RWPE1 (cell line): Measurements from ENCODE around the gene HAUS3.
A peak's percentile ranks its signal among the peaks of the same experiment; 100 is the strongest.

Source experiments
- CTCF ChIA-PET: fragments of 350-600 bp; sonication (Branson Sonifier 250); formaldehyde crosslinking; extraction: SDS; loops from one replicate; lab custom pipeline; 2021; lab: Yijun Ruan, JAX
- POLR2A ChIA-PET: fragments of 400-600 bp; formaldehyde crosslinking; extraction: SDS; loops from one replicate; lab custom pipeline; 2020; ENCODE audit warnings: antibody characterized with exemption; ENCODE audit not compliant: low non-redundant PET; lab: Yijun Ruan, JAX
- DNase-seq: peaks from one replicate; pipeline ENCODE4 v3.0.0; 2012; ENCODE audit warnings: low spot score
- H3K27ac ChIP-seq: fragments of 450-650 bp; 2 replicates; pipeline ENCODE4 v1.5.1; 2017
- TF ChIP-seq, protein P1 (sequence below): fragments of 450-650 bp; conservative IDR thresholded peaks from 2 replicates; pipeline ENCODE4 v1.5.1; 2017; ENCODE audit warnings: low read depth, mild to moderate bottlenecking

The HAUS3 gene

DNA sequence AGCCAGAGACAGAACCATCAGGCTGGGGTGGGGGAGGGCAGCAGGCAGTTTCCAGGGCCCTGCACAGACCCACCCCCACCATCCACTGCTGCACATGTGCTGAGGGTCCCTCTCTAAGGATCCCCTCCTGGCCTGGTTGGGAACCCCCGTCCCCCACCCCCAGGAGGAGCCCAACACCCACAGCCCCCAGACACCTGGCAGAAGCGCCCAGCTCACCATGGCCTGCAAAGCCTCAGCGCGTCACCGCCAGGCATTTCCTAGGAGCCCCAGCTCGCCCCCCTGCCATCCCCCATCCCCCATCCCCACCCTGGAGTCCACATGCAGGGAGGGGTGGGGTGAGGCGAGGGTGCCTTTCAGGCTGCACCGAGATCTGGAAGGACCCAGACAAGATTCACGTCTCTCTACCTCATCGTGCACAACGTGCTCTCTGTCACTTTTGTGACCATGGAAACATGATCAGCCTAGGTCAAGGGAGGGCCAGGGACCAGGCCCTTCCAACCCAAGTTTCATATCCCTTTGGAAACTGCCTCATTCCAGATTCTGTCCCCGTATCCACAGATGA is 10.7 kb upstream of the HAUS3 start:
- ChIA-PET CTCF (interaction anchor here (0.6 kb wide), 1 partner anchor 28 kb away, joined by 4 read pairs; no protein-coding TSS in a partner anchor), POLR2A (no interaction called here)
- H3K27ac ChIP-seq, result peak overlapping the region; percentile 66
- TF ChIP-seq, protein P1, sequence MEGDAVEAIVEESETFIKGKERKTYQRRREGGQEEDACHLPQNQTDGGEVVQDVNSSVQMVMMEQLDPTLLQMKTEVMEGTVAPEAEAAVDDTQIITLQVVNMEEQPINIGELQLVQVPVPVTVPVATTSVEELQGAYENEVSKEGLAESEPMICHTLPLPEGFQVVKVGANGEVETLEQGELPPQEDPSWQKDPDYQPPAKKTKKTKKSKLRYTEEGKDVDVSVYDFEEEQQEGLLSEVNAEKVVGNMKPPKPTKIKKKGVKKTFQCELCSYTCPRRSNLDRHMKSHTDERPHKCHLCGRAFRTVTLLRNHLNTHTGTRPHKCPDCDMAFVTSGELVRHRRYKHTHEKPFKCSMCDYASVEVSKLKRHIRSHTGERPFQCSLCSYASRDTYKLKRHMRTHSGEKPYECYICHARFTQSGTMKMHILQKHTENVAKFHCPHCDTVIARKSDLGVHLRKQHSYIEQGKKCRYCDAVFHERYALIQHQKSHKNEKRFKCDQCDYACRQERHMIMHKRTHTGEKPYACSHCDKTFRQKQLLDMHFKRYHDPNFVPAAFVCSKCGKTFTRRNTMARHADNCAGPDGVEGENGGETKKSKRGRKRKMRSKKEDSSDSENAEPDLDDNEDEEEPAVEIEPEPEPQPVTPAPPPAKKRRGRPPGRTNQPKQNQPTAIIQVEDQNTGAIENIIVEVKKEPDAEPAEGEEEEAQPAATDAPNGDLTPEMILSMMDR, result no peak
- DNase-seq, result no peak

DNA sequence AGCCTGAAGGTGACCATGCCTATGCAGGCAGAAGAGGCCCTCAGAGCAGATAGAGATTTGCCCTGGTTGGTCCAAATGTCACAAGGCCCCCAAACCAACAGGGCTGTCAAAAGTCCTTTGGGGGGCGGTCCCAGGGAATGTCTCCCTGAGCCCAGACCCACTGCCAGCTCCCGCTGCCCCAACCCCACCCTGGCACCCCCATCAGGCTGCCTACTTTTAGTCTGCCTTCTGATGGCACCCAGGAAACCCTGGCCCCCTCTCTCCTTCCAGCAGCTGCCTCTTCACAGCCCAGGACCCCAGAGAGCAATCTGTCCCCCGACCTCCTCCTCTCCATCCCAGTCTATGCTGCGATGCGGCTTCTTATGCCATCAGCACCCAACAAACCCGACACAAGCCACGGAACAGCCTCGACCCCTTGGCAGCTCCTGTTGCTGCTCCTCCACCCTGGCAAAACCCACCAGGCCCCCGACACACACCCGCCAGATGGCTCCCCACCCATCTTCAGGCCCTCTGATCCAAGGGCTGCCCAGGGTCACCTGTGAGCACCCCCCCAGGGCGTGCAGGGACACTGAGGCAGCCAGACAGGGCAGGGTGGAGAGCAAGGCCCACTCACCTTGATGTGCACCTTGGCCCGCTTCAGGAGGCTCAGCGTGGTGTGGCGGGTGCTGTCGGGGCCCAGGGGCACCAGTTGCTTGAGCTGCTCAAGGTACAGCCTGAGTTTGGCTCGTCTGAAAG is 10.0 kb upstream of the HAUS3 start:
- DNase-seq, result no peak
- TF ChIP-seq, protein P1, result no peak
- peak overlapping the region; percentile 66 for H3K27ac ChIP-seq
- CTCF ChIA-PET, result interaction anchor here (0.6 kb wide), 1 partner anchor 27 kb away, joined by 4 read pairs; no protein-coding TSS in a partner anchor
- POLR2A ChIA-PET, result no interaction called here

DNA sequence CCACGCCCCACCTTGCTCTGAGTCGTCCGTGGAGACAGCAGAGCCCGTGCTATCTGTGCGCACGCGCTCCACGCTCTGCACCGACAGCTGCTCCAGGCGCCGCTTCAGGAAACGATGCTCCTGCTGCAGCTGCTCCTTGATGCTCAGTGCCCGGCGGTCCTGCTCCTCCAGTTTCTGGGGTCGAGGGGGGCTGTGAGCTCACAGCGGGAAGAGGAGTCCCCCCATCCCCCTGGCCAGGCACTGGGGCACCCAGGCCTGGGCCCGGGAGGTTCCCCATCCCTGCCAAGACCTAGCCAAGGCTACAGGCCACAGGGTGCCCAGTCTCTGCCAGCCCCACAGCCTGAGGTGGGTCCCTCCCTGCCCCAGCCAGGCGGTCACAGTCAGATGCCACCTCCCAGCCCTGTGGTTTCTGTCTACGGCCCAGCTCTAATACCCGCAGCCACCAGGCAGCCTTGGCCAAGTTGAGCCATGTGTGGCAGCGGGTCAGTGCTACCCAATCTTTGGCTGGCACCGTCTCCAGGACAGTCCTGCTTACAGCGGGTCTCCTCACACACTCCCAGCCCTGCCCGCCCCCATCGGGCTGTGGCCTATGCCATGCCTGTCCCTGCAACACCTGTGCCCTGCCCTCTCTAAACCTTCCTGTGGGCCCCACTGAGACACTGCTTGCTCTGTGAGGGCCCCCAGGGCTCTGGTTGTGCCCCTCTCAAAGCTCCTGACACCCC is 9.3 kb upstream of the HAUS3 start:
- TF ChIP-seq, protein P1, result no peak
- CTCF ChIA-PET, result no interaction called here
- POLR2A ChIA-PET, result no interaction called here
- peak overlapping the region; percentile 66 for H3K27ac ChIP-seq
- no peak for DNase-seq

DNA sequence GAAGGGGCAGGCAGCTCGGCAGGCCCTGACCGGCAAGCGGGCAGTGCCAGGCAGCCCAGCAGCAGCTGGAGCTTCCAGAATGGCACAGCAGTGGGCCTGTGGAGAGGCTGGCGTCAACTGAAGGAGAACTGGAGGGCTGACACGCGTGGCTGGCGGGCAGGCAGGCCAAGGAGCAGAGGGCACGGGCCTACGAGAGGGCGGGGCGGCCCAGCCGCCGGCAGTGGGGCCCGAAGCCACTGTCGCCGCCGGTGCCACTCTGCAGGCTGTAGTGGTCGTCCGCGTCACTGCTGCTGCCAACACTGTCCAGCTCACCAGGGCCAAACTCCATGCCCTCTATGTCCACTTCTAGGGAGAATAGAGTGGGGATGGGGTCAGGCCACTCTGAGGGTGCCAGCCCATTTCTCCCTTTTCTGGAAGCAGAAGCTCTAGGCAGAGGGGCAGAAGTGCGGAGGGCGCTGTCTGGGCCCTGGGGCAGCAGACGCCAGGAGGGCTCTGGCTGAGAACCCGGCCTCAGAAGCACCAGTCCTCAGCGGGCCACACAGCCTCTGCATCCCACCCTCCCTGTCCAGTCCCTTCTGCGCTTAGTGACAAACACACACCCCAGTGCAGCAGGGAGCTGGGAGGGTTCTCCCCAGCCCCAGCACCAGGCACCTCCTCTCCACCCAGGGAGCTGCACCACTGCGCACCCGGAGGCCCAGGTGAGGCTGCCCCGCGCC is 8.6 kb upstream of the HAUS3 start:
- no peak for DNase-seq
- H3K27ac ChIP-seq, result peak overlapping the region; percentile 66
- TF ChIP-seq, protein P1, result no peak
- ChIA-PET POLR2A (no interaction called here), CTCF (no interaction called here)

DNA sequence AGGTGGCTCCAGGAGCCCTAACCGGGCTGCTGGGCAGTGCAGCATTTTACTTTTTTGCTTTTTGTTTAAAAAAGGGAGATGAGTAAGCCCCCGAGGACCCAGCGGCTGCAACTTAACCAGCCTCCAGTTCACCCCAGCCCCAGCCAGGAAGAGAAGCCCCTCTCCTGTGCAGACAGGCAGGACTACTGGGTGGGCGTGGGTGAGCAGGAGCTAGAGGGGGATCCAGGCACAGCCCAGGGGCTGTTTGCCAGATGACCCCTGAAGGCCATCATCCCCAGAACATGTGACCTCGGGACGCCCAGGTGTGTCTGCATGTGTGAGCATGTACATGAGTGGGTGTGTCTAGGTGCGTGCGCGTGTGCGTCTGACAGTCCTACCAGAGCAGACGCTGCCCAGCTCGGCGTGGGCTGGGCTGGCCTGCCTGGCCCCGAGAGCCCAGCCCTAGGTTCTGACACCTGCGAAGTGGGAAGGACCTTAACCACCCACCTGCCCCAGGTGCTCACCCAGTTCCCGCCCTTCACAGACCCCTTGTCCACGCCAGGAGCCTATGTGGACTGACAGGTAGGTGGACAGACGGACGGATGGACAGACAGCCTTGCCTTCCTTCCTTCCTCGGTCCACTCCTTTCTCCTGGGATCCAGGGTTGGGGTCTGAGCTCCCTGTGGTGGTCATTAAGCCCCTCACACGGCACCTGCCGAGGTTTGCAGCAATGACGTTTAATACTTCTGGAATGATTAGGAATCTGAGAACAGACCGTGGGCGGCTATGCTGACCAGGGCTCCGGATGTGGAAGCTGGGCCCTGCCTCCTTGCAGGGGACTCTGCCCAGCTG is 7.8 kb upstream of the HAUS3 start:
- CTCF ChIA-PET, result no interaction called here
- TF ChIP-seq, protein P1, result no peak
- no peak for DNase-seq
- H3K27ac ChIP-seq, result peak overlapping the region; percentile 66
- POLR2A ChIA-PET, result no interaction called here
